HG03571 (cell line): ENCODE data around the gene CATSPER3.

ENCODE experiments used
- ATAC-seq: cut with Tn5 transposase; IDR thresholded peaks from one replicate; pipeline ENCODE4 v1.9.1; 2021; ENCODE audit not compliant: unreplicated experiment

CATSPER3 gene

GRCh38 chr5:135028791-135029476 is 61.2 kb downstream of the CATSPER3 start:
- ATAC-seq = no peak

GRCh38 chr5:135029477-135030122 is 61.9 kb downstream of the CATSPER3 start:
- no peak for ATAC-seq

GRCh38 chr5:135030123-135030955 is 62.6 kb downstream of the CATSPER3 start:
- ATAC-seq = no peak

- no peak for ATAC-seq
These were observed 63.5 kb downstream of the CATSPER3 start for GRCh38 chr5:135030956-135031812.

- ATAC-seq = no peak
These were observed 64.3 kb downstream of the CATSPER3 start for GRCh38 chr5:135031813-135032694.

GRCh38 chr5:135032695-135032998 is 64.9 kb downstream of the CATSPER3 start:
- no peak for ATAC-seq

- ATAC-seq = no peak
These were observed 65.5 kb downstream of the CATSPER3 start for GRCh38 chr5:135032999-135033861.

GRCh38 chr5:135033901-135034235 is 66.2 kb downstream of the CATSPER3 start, which contains the start of gene PITX1:
PITX1 (minus strand) TSS chr5:135034228; CDS start chr5:135033881, 347 bp downstream.
- no peak for ATAC-seq

- ATAC-seq = no peak
These were observed 66.7 kb downstream of the CATSPER3 start for GRCh38 chr5:135034236-135034962.

- ATAC-seq = no peak
These were observed 67.4 kb downstream of the CATSPER3 start for GRCh38 chr5:135034963-135035677.

GRCh38 chr5:135035678-135036030 is 67.9 kb downstream of the CATSPER3 start:
- ATAC-seq = no peak

GRCh38 chr5:135036405-135036804 is 68.7 kb downstream of the CATSPER3 start:
- no peak for ATAC-seq

- ATAC-seq = no peak
These were observed 70.0 kb downstream of the CATSPER3 start for GRCh38 chr5:135037519-135038204.

- ATAC-seq = no peak
These were observed 70.6 kb downstream of the CATSPER3 start for GRCh38 chr5:135038205-135038812.

- no peak for ATAC-seq
These were observed 71.1 kb downstream of the CATSPER3 start for GRCh38 chr5:135038813-135039270.

GRCh38 chr5:135039271-135040033 is 71.7 kb downstream of the CATSPER3 start:
- ATAC-seq = no peak
